ENCODE measurements around the gene ATXN10. TPM values are rescaled to one million over a fixed set of nuclear protein-coding genes. Genes with fewer than 3 reads are reported as not detected.
A peak's percentile ranks its signal among the peaks of the same experiment; 100 is the strongest.
"Not testable (repeated sequence)": the region's sequence is repeated elsewhere in the genome, so short reads cannot be mapped to it uniquely, and the experiment has no call there.

Gene ATXN10
- total RNA-seq, 1 donor from 2014 or later = 232 TPM

GRCh38 chr22:45651931-45652528 is 19.6 kb upstream of the ATXN10 start:
- Mint-ChIP-seq H3K9me3 (no peaks in the 10 kb centered on the region), H3K4me1 (peaks cover 16% of the 10 kb centered on the region), H3K27me3 (ENCODE audit: low read depth) (peaks cover 17% of the 10 kb centered on the region), H3K27ac (ENCODE audit: unreplicated experiment) (no peak overlapping the region), H3K36me3 (ENCODE audit: low read depth) (no peaks in the 10 kb centered on the region), H3K4me3 (no peak overlapping the region)
- DNase-seq (ENCODE audit: low read depth, low spot score) = no peak
- no peak for TF ChIP-seq CTCF (conservative IDR thresholded peaks at IDR 0.05)

- Mint-ChIP-seq H3K36me3 (ENCODE audit: low read depth) (no peaks in the 10 kb centered on the region), H3K4me1 (peaks cover 7% of the 10 kb centered on the region), H3K9me3 (no peaks in the 10 kb centered on the region), H3K27me3 (ENCODE audit: low read depth) (peaks cover 3% of the 10 kb centered on the region), H3K4me3 (no peak overlapping the region), H3K27ac (ENCODE audit: unreplicated experiment) (no peak overlapping the region)
- TF ChIP-seq CTCF (conservative IDR thresholded peaks at IDR 0.05) = no peak
- DNase-seq (ENCODE audit: low read depth, low spot score) = no peak
Measured at GRCh38 chr22:45656577-45656976, 15.1 kb upstream of the ATXN10 start.

- Mint-ChIP-seq H3K4me1 (peaks cover 7% of the 10 kb centered on the region), H3K27me3 (ENCODE audit: low read depth) (peaks cover 8% of the 10 kb centered on the region), H3K36me3 (ENCODE audit: low read depth) (no peaks in the 10 kb centered on the region), H3K9me3 (no peaks in the 10 kb centered on the region), H3K27ac (ENCODE audit: unreplicated experiment) (no peak overlapping the region), H3K4me3 (no peak overlapping the region)
- no peak for TF ChIP-seq CTCF (conservative IDR thresholded peaks at IDR 0.05)
- DNase-seq (ENCODE audit: low read depth, low spot score) = no peak
Measured at GRCh38 chr22:45657701-45658100, 13.9 kb upstream of the ATXN10 start.

- Mint-ChIP-seq H3K36me3 (ENCODE audit: low read depth) (no peaks in the 10 kb centered on the region), H3K27ac (ENCODE audit: unreplicated experiment) (no peak overlapping the region)
- no peak for TF ChIP-seq CTCF (conservative IDR thresholded peaks at IDR 0.05)
Measured at GRCh38 chr22:45664136-45664646, 7.4 kb upstream of the ATXN10 start.

DNA sequence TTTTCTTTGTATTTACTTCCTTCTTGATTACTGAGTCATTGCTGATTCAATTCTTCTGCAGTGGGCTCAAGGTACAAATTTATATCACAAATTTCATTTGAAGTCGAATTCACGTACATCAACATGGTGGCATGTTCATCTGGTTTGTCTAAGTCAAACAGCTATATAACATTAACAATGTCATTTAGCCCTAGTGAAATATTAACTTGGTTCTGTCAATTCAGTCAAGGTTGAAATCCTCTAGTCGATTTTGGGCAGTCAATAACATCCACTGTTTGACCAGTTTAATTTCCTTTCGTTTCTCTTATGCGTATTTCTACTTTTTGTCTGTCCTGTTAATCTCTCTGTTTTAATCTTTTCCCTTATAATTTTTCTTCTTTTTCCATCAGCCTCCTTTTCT is 4.1 kb upstream of the ATXN10 start:
- H3K36me3 Mint-ChIP-seq (ENCODE audit: low read depth) = no peaks in the 10 kb centered on the region

More at GRCh38 chr22:45664136-45664646, 7.4 kb upstream of the ATXN10 start:
- no peaks in the 10 kb centered on the region for H3K9me3 Mint-ChIP-seq
- no peak overlapping the region for H3K4me3 Mint-ChIP-seq
- no peaks in the 10 kb centered on the region for H3K4me1 Mint-ChIP-seq
- DNase-seq (ENCODE audit: low read depth, low spot score) = no peak
- H3K27me3 Mint-ChIP-seq (ENCODE audit: low read depth) = peaks cover 29% of the 10 kb centered on the region

GRCh38 chr22:45670363-45670762 is 1.3 kb upstream of the ATXN10 start:
- not testable (repeated sequence) for H3K27ac Mint-ChIP-seq (ENCODE audit: unreplicated experiment); H3K36me3 Mint-ChIP-seq (ENCODE audit: low read depth); H3K9me3 Mint-ChIP-seq; DNase-seq (ENCODE audit: low read depth, low spot score)
- Mint-ChIP-seq H3K4me1 (peaks cover 25% of the 10 kb centered on the region), H3K4me3 (peak overlapping the region; percentile 90), H3K27me3 (ENCODE audit: low read depth) (peaks cover 20% of the 10 kb centered on the region)

More for the DNA sequence above, 4.1 kb upstream of the ATXN10 start:
- Mint-ChIP-seq H3K27me3 (ENCODE audit: low read depth) (peaks cover 24% of the 10 kb centered on the region), H3K4me3 (no peak overlapping the region), H3K9me3 (no peaks in the 10 kb centered on the region), H3K27ac (ENCODE audit: unreplicated experiment) (no peak overlapping the region), H3K4me1 (peaks cover 2% of the 10 kb centered on the region)
- TF ChIP-seq CTCF (conservative IDR thresholded peaks at IDR 0.05) = no peak
- DNase-seq (ENCODE audit: low read depth, low spot score) = no peak
